Brain microvascular endothelial cell (primary cell): ENCODE measurements around the gene RSPH9.

ENCODE experiments used
- DNase-seq: peaks from one replicate; pipeline ENCODE4 v3.0.0-alpha.2; 2020
- H3K27ac ChIP-seq: fragments of 250-450 bp; sonication (Bioruptor Pico); 2 replicates; pipeline ENCODE4 v1.5.1; 2020; ENCODE audit warnings: mild to moderate bottlenecking, moderate library complexity
- H3K27me3 ChIP-seq: fragments of 250-450 bp; sonication (Bioruptor Pico); replicated peaks from 2 replicates; pipeline ENCODE4 v1.5.1; 2020; ENCODE audit warnings: mild to moderate bottlenecking
- H3K36me3 ChIP-seq: fragments of 250-450 bp; sonication (Bioruptor Pico); replicated peaks from 2 replicates; pipeline ENCODE4 v1.5.1; 2020; ENCODE audit warnings: mild to moderate bottlenecking
- H3K4me3 ChIP-seq: 2 replicates; pipeline ENCODE4 v1.5.1; 2011; ENCODE audit warnings: low read depth, mild to moderate bottlenecking, control low read depth, low read length, moderate library complexity
- in situ Hi-C: cut with HindIII; loops from 2 replicates; pipeline ENCODE4 v1.10.0; 2017; ENCODE audit warnings: low sequenced_read_pairs, low pct_ligation_motif_present
- TF ChIP-seq, protein P1 (sequence below): IDR thresholded peaks from 2 replicates; pipeline ENCODE4 v1.5.1; 2011; ENCODE audit warnings: low read depth, mild to moderate bottlenecking, moderate library complexity, low read length, control low read depth, inconsistent platforms; ENCODE audit errors: missing control alignments

Gene RSPH9

GRCh38 chr6:43707269-43707668 is 62.4 kb downstream of the RSPH9 start:
- Histone ChIP-seq H3K4me3 (no peak overlapping the region), H3K36me3 (no peaks in the 10 kb centered on the region), H3K27ac (no peak overlapping the region), H3K27me3 (no peaks in the 10 kb centered on the region)
- TF ChIP-seq, protein P1, sequence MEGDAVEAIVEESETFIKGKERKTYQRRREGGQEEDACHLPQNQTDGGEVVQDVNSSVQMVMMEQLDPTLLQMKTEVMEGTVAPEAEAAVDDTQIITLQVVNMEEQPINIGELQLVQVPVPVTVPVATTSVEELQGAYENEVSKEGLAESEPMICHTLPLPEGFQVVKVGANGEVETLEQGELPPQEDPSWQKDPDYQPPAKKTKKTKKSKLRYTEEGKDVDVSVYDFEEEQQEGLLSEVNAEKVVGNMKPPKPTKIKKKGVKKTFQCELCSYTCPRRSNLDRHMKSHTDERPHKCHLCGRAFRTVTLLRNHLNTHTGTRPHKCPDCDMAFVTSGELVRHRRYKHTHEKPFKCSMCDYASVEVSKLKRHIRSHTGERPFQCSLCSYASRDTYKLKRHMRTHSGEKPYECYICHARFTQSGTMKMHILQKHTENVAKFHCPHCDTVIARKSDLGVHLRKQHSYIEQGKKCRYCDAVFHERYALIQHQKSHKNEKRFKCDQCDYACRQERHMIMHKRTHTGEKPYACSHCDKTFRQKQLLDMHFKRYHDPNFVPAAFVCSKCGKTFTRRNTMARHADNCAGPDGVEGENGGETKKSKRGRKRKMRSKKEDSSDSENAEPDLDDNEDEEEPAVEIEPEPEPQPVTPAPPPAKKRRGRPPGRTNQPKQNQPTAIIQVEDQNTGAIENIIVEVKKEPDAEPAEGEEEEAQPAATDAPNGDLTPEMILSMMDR, result no peak
- in situ Hi-C loops, result no loop called here
- no peak for DNase-seq

- DNase-seq, result no peak
- H3K36me3 ChIP-seq, result no peaks in the 10 kb centered on the region
- no peak overlapping the region for H3K4me3 ChIP-seq
- TF ChIP-seq, protein P1, result no peak
- no peaks in the 10 kb centered on the region for H3K27me3 ChIP-seq
- H3K27ac ChIP-seq, result no peak overlapping the region
- in situ Hi-C loops, result no loop called here
Observed at GRCh38 chr6:43707767-43708166, 62.9 kb downstream of the RSPH9 start.

GRCh38 chr6:43708860-43709653 is 64.2 kb downstream of the RSPH9 start:
- TF ChIP-seq, protein P1, result no peak
- DNase-seq, result peak; percentile 61
- Histone ChIP-seq H3K27me3 (no peaks in the 10 kb centered on the region), H3K27ac (no peak overlapping the region), H3K4me3 (no peak overlapping the region), H3K36me3 (no peaks in the 10 kb centered on the region)
- in situ Hi-C loops, result no loop called here

DNA sequence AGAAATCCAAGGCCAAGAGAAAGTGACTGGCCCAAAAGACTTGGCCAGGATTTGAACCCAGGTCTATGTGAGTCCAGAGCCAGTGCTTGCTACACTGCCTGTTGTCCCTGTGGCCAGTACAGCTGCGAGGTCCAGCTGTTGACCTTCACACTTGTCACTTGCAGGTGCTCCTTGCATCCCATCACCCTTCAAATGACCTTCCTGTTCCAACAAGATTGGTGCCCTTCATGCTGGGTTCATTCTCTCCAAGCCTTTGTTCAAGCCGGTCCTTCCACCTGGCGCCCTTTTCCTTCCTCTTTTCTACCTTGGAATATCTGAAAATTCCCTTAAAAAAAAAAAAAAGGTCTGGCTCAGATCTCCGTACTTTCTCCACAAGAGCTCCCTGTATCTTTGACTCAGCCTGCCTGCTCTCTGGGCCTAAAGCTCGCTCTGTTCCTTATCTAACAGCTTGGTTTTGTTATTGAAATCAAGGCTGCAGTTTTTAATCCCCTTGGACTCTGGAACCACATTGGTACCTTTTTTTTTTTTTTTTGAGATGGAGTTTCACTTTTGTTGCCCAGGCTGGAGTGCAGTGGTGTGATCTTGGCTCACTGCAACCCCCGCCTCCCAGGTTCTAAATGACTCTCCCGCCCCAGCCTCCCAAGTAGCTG is 64.9 kb downstream of the RSPH9 start:
- no peak for DNase-seq
- Histone ChIP-seq H3K27me3 (no peaks in the 10 kb centered on the region), H3K36me3 (no peaks in the 10 kb centered on the region), H3K4me3 (no peak overlapping the region), H3K27ac (no peak overlapping the region)
- in situ Hi-C loops, result no loop called here
- TF ChIP-seq, protein P1, result no peak

GRCh38 chr6:43710576-43710975 is 65.7 kb downstream of the RSPH9 start:
- H3K36me3 ChIP-seq, result no peaks in the 10 kb centered on the region
- DNase-seq, result no peak
- no peak overlapping the region for H3K4me3 ChIP-seq
- TF ChIP-seq, protein P1, result no peak
- no peaks in the 10 kb centered on the region for H3K27me3 ChIP-seq
- in situ Hi-C loops, result no loop called here
- no peak overlapping the region for H3K27ac ChIP-seq

- H3K27ac ChIP-seq, result no peak overlapping the region
- no peaks in the 10 kb centered on the region for H3K36me3 ChIP-seq
- in situ Hi-C loops, result no loop called here
- H3K4me3 ChIP-seq, result no peak overlapping the region
- H3K27me3 ChIP-seq, result no peaks in the 10 kb centered on the region
- TF ChIP-seq, protein P1, result no peak
- DNase-seq, result no peak
Observed at GRCh38 chr6:43712579-43712978, 67.7 kb downstream of the RSPH9 start.
